ENCODE results near the gene VPS13D.
"Not testable (repeated sequence)": the region's sequence is repeated elsewhere in the genome, so short reads cannot be mapped to it uniquely, and the experiment has no call there.

The VPS13D gene

GRCh38 chr1:12372180-12372579 lies 142.3 kb downstream of the VPS13D start:
- DNase-seq: no peak

GRCh38 chr1:12372761-12373160 lies 142.9 kb downstream of the VPS13D start:
- no peak for DNase-seq

GRCh38 chr1:12375133-12375829 lies 145.5 kb downstream of the VPS13D start:
- DNase-seq: no peak

GRCh38 chr1:12376236-12377045 lies 146.6 kb downstream of the VPS13D start:
- DNase-seq: peak; percentile 74

- DNase-seq: no peak
These were observed 150.8 kb downstream of the VPS13D start for GRCh38 chr1:12380326-12381249.

DNA sequence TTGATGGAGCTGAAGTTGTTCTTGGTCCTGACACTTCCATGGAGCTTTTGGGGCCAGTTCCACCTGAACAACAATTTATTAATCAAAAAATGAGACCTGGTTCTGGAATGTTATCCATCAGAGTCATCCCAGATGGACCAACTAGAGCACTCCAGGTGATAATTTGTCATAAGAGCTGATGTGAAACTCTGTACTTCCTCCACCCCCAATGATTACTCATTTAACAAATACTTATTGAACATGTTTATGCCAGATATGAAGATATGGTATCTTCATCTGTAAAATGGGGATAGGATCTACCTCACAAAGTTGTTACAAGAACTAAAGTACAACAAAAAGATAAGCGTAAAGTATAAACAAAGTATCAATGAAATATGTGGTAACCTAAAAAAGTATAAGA lies 153.2 kb downstream of the VPS13D start:
- DNase-seq: no peak

DNA sequence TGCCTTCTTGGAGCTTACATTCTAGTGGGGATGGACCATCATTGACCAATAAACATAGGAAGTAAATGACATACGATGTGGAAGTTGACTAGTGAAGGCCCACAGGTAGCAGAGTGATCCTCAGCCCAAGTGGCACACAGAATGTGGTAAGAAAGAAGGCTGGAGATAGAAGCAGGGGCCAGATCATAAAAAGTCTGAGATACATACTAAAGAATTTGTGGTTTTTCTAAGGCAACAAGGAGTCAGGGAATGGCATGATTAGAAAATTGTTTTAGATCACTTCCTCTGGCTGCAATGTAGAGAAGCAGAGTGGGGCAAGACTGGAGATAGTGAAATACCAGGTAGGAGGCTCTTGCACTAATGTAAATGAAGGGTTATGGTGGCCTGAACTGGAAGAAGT lies 154.0 kb downstream of the VPS13D start:
- no peak for DNase-seq

GRCh38 chr1:12384836-12385456 lies 155.1 kb downstream of the VPS13D start:
- peak; percentile 17 for DNase-seq

- no peak for DNase-seq
These were observed 156.3 kb downstream of the VPS13D start for GRCh38 chr1:12386130-12386529.

DNA sequence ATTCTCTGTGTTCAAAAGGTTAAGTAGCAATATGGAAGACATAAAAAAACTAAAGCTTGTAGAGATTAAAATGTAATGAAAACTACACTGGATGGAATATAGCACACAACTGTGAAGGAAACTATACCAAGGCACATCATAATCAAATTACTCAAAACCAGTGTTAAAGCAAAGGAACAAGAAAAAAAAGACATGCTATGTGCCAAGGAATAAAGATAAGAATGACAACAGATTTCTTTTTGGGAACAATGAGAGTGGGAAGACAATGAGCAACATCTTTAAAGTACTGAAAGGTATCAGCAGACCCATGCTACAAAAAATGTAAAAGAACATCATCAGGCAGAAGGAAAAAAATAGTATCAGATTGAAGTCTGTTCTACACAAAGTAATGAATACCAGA lies 157.8 kb downstream of the VPS13D start:
- DNase-seq: peak; percentile 13

DNA sequence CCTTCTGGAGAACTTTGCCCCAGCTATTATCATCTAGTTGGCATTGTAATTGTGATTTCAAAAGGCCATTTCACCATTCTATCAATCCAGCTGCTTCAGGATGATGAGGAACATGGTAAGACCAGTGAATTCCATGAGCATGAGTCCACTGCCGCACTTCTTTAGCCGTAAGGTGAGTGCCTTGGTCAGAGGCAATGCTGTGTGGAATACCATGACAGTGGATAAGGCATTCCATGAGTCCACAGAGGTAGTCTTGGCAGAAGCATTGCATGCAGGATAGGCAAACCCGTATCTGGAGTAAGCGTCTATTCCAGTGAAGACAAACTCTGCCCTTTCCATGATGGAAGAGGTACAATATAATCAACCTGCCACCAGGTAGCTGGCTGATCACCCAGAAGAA lies 160.5 kb downstream of the VPS13D start:
- DNase-seq: not testable (repeated sequence)

- DNase-seq: no peak
These were observed 167.9 kb downstream of the VPS13D start for GRCh38 chr1:12397462-12398450.

DNA sequence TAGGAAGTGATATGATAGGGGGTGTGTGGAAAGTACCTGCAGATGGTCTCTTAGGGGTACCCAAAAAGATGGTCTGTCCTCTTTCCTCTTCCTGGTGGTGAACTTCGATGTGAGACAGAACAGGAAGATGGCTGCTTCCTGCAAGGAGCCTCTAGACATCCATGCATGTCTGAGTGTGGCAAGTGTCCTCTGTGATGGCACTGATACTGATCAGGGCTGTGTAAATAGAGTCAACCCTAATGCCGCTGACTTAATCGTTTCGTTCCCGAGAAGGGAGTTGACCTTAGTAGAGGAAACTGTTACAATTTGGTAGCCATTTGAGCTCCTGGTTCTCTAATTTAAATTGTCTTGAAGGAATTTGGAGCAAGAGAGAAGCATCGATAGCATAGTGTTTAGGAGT lies 168.6 kb downstream of the VPS13D start:
- no peak for DNase-seq

- DNase-seq: no peak
These were observed 170.3 kb downstream of the VPS13D start for GRCh38 chr1:12400027-12400693.

DNA sequence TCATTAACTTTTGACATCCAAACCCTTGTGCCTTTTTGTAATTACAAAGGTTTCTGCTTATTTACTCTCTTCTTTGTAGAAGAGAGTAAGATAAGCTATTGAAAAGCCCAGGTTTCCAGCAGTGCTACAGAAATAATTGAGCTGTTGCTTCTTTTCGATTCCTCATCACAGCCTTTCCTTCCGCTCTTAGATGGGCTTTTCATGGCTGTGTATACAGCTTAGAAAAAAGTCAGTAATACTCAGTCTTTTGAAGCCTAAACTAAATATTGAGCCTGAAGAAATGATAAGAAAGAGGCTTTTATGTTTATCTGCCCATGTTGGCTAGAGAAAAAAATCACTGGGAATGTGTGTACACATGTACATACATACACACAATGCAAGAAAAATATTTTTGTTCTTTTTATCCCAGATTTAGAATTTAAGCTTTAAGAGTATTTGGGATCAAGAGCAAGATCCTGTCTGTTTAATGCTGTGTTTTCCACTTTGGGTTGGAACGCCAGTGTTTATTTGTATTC lies 172.4 kb downstream of the VPS13D start:
- no peak for DNase-seq

DNA sequence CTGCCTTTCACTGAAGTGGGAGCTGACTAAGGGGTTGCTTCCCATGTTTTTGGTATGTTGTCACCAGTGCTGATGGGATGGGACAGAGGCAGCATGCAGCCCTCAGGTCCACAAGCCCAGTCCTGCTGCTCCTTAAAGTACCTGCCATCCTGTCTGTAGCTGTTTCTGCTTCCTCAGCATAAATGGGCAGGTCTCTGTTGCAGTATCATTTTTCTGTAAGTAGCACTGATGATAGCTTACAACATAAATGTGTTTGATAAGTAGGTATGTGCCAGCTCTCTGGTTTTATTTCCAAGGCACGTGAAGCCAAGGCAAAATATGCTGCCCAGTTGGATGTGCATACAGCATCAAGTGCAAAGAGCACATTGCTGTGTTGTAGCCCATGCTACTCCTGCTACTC lies 173.0 kb downstream of the VPS13D start:
- DNase-seq: no peak

DNA sequence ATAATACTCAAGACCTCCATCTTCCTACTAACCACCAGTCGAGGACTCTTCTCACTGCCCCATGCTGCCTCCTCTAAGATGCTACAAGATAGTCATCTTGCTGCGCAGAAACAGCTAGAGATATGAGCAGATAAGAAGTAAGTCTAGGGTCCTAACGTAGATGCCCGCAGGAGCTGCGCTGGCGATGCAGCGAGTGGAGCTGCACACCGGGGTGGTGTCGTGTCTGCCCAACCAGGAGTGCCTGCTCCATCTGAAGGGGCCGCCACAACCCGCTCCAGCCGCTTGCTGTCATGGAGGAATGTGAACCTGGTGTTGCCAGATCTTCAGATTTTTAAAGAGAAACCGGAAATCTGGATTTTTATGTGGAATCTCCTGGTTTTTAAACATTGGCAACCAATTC lies 175.1 kb downstream of the VPS13D start:
- no peak for DNase-seq

DNA sequence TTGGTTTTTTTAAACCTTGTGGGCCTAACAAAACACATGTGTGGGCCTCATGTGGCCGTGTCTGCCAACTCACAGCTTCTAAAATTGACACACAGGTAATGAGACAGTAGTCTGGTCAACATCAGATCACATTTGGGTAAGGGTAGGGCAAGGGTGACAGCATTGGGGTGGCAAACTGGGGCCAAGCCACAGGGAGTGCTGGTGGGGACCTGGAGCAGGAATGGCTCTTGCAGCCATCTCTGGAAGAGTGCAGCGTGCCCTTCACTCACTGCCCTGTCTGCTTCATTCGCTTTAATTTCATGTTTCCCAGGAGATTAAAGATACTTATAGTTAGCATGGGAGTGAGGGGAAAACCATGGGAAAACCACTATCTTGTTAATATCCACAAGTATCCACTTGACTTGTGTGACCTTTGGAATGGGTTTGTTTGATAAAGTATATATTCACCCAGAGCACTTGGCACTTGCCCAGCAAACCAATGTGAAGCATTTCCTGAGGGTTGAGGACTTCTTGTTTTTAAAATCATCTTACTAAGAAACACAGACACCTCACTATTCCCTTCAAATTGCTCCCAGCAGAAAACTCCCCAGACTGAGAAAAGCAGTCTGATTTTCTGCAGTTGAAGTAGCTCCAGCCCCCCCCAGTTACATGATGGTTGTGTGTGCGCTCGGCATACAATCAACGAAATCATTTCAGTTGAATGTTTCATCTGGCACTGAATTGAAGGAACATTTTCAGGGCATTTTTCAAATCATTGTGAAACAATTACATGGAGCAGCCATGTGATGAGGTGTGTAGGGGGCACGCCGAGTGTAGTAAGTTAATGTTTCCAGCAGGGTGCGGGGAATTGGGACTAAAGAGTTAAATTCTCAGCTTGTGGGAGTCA lies 175.7 kb downstream of the VPS13D start:
- DNase-seq: peak; percentile 41

GRCh38 chr1:12406211-12407021 lies 176.6 kb downstream of the VPS13D start:
- DNase-seq: peak; percentile 6

Data from hematopoietic multipotent progenitor cell treated with erythropoietin and hydrocortisone succinate and interleukin-3 and kit ligand, for 4 days (in vitro differentiated cells).